CD1c-positive myeloid dendritic cell (primary cell): ENCODE results near the gene TMEM175.

Experiments
- DNase-seq: peaks from one replicate; pipeline ENCODE4 v3.0.0-alpha.2; 2016; ENCODE audit errors: extremely low spot score

TMEM175 gene

DNA sequence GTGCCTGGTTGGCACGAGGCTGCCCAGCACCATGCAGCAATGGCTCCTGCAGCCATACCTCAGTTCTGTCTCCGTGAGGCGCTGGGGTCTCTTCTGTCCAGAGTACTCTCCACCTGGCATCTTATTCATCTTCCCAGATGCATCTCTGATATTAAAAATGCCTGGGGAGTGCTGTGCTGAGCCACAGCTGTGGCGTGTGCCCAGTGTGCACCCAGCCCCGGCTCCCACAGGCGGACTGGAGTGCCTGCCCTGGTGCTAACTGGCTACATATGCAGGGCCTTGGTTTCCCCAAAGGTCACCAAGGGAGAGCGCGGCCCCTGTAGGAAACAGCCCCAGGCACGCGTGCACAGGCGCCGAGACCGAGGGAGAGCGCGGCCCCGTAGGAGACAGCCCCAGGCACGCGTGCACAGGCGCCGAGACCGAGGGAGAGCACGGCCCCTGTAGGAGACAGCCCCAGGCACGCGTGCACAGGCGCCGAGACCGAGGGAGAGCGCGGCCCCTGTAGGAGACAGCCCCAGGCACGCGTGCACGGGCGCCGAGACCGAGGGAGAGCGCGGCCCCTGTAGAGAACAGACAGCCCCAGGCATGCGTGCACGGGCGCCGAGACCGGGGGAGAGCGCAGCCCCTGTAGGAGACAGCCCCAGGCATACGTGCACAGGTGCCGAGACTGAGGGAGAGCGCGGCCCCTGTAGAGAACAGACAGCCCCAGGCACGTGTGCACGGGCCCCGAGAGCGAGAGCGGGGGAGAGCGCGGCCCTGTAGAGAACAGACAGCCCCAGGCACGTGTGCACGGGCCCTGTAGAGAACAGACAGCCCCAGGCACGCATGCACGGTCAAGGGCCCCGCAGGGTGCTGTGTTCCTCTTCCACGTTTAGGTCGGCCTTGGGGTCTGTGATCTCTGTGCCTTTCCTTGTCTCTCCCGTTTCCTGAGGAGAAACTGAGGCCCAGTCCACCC, 14.5 kb downstream of the TMEM175 start:
- no peak for DNase-seq

- DNase-seq = no peak
These were observed 15.3 kb downstream of the TMEM175 start for GRCh38 chr4:947491-947971.

- no peak for DNase-seq
These were observed 16.1 kb downstream of the TMEM175 start for GRCh38 chr4:948101-948935.

- no peak for DNase-seq
These were observed 16.7 kb downstream of the TMEM175 start for GRCh38 chr4:948936-949300.

DNA sequence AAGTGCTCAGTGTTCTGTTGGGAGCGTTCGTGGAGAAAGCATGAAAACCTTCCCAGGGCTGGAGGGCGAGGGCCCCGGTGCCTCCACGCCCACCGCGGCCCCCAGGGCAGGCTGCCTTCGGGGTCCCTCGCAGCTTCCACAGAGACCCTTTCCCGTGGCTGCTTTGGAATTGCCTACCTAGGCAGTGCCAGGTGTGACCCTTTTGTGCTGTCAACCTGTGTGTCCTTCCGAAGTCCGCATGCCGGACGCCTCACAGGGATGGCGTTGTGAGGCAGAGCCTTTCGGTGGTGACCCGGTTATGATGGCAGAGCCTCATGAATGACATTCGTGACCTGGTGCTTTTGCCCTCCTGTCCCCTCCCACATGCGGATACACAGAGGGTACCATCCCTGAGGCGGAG, 17.4 kb downstream of the TMEM175 start:
- DNase-seq = no peak

DNA sequence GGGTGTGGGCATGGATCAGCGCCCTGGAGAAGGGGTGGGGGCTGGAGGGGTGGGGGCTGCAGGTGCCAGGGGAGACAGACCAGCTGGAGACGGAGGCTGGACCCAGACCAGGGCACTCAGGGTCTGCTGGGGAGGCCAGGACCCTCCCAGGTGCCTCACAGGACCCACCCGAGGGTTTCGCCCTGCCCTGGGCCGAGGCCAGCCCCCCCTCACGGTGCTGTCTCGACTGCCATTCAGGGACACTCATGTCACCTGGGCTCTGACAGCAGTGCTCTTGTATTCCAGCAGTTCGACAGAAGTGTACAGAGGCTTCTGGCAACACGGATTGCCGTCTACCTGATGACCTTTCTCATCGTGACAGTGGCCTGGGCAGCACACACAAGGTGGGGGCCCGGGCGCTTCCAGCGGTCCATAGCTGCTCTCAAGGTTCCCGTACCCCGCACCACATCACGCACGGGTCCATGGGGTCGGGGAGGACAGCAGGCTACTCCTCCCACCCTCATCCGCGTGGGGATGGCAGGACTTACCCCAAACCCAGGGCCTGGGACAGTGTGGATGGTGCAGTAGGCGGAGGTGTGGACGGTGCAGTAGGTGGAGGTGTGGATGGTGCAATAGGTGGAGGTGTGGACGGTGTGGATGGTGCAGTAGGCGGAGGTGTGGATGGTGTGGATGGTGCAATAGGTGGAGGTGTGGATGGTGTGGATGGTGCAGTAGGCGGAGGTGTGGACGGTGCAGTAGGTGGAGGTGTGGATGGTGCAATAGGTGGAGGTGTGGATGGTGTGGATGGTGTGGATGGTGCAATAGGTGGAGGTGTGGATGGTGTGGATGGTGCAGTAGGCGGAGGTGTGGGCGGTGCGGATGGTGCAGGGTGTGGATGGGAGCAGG, 18.1 kb downstream of the TMEM175 start:
- DNase-seq = no peak

DNA sequence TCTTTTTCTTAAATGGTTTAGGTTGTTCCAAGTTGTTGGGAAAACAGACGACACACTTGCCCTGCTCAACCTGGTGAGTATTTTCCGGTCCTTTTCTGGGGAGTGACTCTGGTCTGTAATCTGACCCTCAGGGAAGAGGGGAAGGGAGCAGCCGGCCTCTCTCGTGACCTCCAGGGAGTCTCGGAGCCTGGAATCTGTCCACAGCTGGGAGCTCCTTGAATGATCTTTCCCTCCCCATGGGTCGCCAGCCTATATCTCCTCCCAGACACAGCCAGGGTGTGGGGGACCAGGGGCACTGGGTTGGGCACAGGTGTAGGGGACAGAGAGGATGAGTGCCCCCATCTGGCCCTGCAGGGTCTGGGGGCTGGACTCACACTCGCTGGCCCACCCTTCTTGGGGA, 18.9 kb downstream of the TMEM175 start:
- DNase-seq = no peak

DNA sequence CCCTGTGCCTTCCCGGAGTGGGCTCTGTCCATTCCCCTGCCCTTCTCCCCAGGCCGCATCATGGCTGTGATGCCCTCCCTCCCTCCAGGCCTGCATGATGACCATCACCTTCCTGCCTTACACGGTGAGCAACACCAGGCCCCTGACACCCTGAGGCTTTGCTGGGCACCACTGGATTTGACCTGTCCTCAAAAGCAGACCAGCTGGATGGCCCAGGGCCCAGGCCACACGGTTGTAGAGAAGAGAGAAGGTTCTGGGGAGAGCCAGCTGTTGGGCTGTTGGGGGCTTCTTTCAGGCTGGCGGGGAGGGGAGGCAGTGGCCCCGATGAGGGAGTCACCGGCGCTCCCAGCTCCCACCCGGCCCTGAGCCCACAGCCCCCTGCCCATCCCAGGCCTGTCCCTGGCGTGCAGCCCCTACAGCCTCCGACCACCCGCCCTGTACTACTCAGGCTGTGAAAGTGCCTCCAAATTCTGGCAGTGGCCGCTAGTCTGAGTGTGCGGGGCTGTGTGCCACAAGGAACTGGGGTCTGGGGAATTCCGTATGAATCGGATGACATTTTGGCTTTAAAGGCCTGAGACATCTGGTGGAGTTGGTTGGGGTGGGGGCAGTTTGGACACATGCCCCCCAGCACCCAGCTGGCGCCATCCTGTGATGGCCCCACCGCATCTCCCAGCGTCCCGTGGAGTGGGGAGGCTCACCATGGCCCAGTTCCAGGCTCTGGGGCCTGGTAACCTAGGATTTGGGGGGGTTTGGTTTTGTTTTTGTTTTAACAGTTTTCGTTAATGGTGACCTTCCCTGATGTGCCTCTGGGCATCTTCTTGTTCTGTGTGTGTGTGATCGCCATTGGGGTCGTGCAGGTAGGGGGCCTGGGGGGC, 19.6 kb downstream of the TMEM175 start:
- no peak for DNase-seq

DNA sequence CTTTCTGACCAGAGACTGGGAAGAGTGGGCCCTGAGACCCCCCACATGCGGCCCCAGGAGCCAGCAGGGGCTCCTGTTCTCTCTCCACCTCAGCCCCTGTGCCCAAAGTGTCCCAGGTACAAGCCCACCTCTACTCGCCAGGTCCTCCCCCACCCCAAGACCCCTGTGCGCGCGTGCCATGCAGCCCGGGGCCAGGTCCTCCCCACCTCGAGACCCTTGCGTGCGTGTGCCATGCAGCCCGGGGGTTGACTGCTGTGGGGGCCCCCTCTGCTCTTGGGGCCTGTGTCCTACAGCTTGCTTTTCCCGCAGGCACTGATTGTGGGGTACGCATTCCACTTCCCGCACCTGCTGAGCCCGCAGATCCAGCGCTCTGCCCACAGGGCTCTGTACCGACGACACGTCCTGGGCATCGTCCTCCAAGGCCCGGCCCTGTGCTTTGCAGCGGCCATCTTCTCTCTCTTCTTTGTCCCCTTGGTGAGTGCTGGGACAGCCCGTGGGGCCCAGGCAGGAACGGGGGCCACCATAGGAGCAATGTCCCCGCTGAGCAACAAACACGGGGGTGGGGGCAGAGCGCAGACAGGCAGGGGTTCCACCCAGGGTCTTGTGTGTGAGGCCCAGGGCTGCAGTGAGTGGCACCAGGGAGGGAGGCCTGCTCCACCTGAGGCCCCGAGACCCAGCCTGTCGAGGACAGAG, 20.8 kb downstream of the TMEM175 start:
- DNase-seq = no peak

GRCh38 chr4:953574-953915, 21.3 kb downstream of the TMEM175 start:
- no peak for DNase-seq

GRCh38 chr4:954211-955020, 22.2 kb downstream of the TMEM175 start:
- DNase-seq = no peak

- no peak for DNase-seq
These were observed 23.1 kb downstream of the TMEM175 start for GRCh38 chr4:955161-955921.

DNA sequence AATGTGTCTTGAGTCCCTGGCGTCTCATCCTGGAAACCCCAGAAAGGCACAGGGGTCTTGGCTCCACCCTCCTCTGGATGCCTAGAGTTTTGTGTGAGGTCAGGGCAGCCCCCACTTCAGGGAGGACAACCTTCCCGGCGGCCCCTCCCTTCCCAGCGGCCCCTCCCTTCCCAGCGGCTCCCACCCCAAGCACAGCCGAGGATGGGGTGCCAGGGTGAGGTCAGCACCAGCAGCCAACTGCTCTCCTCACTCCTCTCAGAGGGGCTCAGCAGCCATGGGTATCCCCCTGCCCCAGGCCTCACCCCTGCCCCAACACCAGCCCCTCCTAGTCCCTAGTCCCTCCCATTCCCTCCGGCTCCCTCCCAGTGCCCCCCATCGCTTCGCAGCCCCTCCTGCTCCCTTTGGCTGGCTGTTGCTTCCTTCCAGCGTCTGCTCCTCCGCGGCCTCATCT, 23.7 kb downstream of the TMEM175 start:
- no peak for DNase-seq

DNA sequence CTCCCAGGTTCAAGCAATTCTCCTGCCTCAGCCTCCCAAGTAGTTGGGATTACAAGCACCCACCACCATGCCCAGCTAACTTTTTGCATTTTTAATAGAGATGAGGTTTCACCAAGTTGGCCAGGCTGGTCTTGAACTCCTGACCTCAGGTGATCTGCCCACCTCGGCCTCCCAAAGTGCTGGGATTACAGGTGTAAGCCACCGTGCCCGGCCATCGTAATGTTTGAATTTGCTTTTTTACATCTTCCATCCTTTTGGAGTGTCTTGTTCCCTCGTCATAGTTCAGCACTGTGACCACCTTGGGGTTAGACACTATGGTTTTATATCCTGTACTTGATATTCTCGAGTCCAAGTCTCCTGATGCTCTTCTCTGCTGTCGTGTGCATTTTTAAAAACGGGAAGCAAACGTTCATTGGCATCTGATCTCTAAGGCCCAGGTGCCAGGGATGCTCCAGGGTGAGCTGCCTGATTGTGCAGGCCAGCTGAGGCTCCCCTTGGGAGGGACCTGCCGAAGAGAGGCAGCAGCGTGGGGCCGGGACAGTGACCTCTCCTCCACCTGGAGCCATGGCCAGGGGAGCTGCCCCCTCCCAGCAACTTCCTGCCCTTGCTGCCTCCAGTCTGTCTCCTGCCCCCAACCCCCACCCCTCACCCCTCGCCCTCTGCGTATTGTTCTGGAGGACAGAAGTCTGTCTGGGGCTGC, 24.4 kb downstream of the TMEM175 start:
- DNase-seq = no peak

DNA sequence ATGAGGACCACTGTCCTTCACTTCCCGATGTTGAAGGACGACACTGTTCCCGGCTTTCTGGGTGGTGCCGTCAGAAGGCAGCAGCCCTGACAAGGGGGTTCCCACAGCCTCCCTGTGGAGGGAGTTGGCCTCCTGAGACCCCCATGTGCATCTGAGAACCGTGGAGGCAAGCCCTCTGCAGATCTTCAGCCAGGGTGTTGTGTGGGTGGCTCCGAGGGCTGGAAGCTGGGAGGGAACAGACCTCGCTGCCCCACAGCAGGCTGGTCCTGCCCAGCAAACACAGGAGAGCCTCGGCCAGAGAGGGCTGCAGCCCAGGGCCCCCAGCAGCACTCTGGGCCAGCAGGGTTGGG, 24.9 kb downstream of the TMEM175 start:
- DNase-seq = no peak

GRCh38 chr4:957581-958313, 25.5 kb downstream of the TMEM175 start:
- DNase-seq = no peak

- no peak for DNase-seq
These were observed 26.0 kb downstream of the TMEM175 start for GRCh38 chr4:958314-958665.
